Left lung (tissue), 10 donors: ENCODE measurements around the gene PLB1. TPM values are rescaled to one million over a fixed set of nuclear protein-coding genes. Genes with fewer than 3 reads are reported as not detected.

Experiments used
- ATAC-seq: fragments of 200-7000 bp; cut with Tn5 transposase; one replicate; pipeline ENCODE4 v1.9.1; 2020; ENCODE audit warnings: moderate library complexity
- DNase-seq, 4 donors: peaks; one replicate each; pipeline ENCODE4 v3.0.0-alpha.2; 2013 to 2020
- H3K27ac ChIP-seq, 2 donors: fragments of 200-600 bp; sonication (generic) in 1 of 2; one replicate each; pipeline versions ENCODE4 v1.5.0 to v1.8.0; 2020 to 2021
- H3K27me3 ChIP-seq, 2 donors: fragments of 200-600 bp; sonication (generic) in 1 of 2; one replicate each; pipeline versions ENCODE4 v1.5.0 to v1.8.0; 2020 to 2021
- H3K36me3 ChIP-seq, 2 donors: fragments of 200-600 bp; sonication (generic) in 1 of 2; one replicate each; pipeline versions ENCODE4 v1.5.0 to v1.8.0; 2020 to 2021
- H3K4me1 ChIP-seq, 2 donors: fragments of 200-600 bp; one replicate each; pipeline ENCODE4 v1.8.0; 2021
- H3K4me3 ChIP-seq, 2 donors: fragments of 200-600 bp; sonication (generic) in 1 of 2; one replicate each; pipeline versions ENCODE4 v1.5.0 to v1.8.0; 2020 to 2021; ENCODE audit warnings: mild to moderate bottlenecking in 1 of 2
- H3K9me3 ChIP-seq, 2 donors: fragments of 200-600 bp; sonication (generic) in 1 of 2; one replicate each; pipeline versions ENCODE4 v1.5.0 to v1.8.0; 2020 to 2021
- intact Hi-C, 2 donors: fragments of 100-400 bp; cut with DNase I; formaldehyde crosslinking; loops; one replicate each; pipeline versions ENCODE4 v1.11.2 to v1.14.2; 2022
- polyA plus RNA-seq, 6 donors: library from polyadenylated mRNA; unstranded; fragments of 120-200 nt; gene quantifications; one replicate each; pipeline ENCODE4 v1.2.1, GENCODE V29; 2013; ENCODE audit not compliant: insufficient read length in 6 of 6
- total RNA-seq, 2 donors: library from RNA; stranded (reverse); fragmentation: NEBNext Ultra II Directional; extraction: Animal tissue kit (Norgen Biotek cat#: 25700); gene quantifications; one replicate each; pipeline ENCODE4 v1.2.1, GENCODE V29; 2021
- TF ChIP-seq, protein P1 (sequence below), 2 donors: fragments of 200-600 bp; sonication (generic) in 1 of 2; IDR thresholded peaks; one replicate each; pipeline versions ENCODE4 v1.5.0 to v1.8.0; 2021; ENCODE audit warnings: antibody characterized with exemption in 2 of 2
- donor health status: DM: no; HTN: yes; CAD: no.
- donor health status: DM: no; HTN: no; CAD: no.

The PLB1 gene
- total and polyA plus RNA-seq, 8 donors, result 0.94 to 6.8 (median 1.9) TPM

DNA sequence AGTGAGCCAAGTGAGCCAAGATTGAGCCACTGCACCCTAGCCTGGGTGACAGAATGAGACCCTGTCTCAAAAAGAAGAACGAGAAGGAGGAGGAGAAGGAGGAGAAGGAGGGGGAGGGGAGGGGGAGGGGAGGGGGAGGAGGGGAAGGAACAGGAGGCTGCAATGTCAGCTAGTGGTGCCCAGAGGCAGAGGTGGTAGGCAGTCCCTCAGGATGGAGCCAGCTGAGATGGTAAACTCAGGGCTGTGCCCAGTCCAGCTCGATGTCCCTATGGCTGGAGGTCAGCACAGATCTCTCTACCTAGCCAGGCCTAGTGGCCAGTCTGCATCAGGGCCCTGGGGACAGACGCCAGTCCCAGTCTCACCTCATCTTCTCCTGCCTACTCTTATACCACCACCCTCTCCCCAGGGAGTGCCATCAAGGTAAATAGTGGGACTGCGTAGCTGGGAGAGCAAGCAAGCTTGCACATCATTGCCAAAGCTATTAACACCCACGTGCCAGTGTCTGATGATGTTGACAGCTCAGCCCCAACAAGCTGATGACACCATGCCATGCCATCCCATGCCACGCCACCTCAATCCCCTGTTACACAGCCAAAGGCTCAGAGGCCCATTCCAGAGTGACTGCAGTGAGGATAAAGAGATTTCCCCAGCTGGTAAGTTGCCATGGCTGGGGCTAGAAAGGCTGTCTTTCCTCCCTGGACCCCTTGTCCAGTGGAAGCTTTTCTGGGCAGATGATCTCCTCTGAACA is 7.6 kb upstream of the PLB1 start:
- Histone ChIP-seq H3K9me3 (no peaks in the 10 kb centered on the region), H3K4me3 (no peak overlapping the region), H3K27ac (no peak overlapping the region), H3K36me3 (no peaks in the 10 kb centered on the region), H3K4me1 (no peaks in the 10 kb centered on the region), H3K27me3 (no peaks in the 10 kb centered on the region)
- TF ChIP-seq, protein P1, sequence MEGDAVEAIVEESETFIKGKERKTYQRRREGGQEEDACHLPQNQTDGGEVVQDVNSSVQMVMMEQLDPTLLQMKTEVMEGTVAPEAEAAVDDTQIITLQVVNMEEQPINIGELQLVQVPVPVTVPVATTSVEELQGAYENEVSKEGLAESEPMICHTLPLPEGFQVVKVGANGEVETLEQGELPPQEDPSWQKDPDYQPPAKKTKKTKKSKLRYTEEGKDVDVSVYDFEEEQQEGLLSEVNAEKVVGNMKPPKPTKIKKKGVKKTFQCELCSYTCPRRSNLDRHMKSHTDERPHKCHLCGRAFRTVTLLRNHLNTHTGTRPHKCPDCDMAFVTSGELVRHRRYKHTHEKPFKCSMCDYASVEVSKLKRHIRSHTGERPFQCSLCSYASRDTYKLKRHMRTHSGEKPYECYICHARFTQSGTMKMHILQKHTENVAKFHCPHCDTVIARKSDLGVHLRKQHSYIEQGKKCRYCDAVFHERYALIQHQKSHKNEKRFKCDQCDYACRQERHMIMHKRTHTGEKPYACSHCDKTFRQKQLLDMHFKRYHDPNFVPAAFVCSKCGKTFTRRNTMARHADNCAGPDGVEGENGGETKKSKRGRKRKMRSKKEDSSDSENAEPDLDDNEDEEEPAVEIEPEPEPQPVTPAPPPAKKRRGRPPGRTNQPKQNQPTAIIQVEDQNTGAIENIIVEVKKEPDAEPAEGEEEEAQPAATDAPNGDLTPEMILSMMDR (IDR thresholded peaks at IDR 0.05), result no peak
- DNase-seq (no peak), ATAC-seq (no peak)
- intact Hi-C loops, result no loop called here

DNA sequence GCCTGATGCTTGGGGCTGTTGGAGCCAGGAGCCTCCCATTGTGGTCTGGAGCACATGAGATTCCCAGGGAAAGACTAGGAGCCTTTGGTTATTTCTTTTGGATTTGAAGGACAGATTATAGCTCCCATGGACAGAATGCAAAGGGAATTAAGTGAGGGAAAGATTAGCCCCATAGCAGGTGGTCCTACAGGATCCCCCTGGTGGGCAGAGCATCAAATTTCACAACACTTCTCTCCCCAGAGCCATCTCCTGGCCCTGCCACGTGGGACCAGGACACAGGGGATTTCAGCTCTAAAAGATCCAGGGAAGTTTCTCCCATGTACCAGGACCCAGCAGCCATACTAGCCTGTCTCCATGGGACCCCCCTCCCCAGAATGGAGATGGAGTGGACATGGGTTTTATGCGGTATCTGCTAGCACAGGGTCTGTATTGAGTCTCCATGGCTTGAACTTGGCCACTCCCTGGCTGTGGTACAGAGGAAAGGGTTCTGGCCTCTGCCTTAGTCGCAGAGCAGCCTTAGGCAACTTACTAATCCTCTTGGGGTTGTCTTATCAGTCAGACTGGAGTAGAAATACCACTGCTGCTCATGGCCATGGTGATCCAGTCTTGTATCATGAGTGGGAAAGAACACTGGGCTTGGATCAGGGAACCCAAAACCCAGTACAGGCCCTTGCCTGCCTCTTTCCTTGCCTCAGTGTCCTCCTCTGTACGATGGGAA is 6.8 kb upstream of the PLB1 start:
- Histone ChIP-seq H3K27ac (no peak overlapping the region), H3K36me3 (no peaks in the 10 kb centered on the region), H3K4me3 (no peak overlapping the region), H3K27me3 (no peaks in the 10 kb centered on the region), H3K9me3 (no peaks in the 10 kb centered on the region), H3K4me1 (no peaks in the 10 kb centered on the region)
- intact Hi-C loops, result no loop called here
- ATAC-seq (no peak), DNase-seq (no peak)
- TF ChIP-seq, protein P1 (IDR thresholded peaks at IDR 0.05), result no peak

DNA sequence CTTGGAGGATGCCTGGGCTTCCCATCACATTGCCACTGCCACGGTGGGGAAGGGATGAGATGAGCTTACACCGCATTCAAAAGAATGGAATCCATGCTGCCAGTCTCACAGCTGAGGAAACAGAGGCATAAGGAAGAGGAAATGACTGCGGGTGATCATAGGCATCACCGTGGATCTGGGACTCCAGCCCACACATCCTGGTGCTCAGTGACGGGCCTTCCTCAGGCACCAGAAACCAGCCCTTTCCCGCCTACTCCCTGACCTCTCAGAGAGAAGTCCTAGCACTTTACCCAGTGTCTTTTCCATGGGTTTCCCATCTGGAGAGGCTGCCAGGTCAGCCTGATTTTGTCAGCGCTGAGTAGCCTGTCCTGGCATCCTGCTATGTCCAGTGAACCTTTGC is 5.3 kb upstream of the PLB1 start:
- intact Hi-C loops, result no loop called here
- H3K4me1 ChIP-seq, result no peaks in the 10 kb centered on the region
- H3K36me3 ChIP-seq, result no peaks in the 10 kb centered on the region
- H3K27ac ChIP-seq, result no peak overlapping the region
- no peak overlapping the region for H3K4me3 ChIP-seq
- no peak for ATAC-seq
- TF ChIP-seq, protein P1 (IDR thresholded peaks at IDR 0.05), result no peak
- DNase-seq, result no peak
- no peaks in the 10 kb centered on the region for H3K9me3 ChIP-seq
- H3K27me3 ChIP-seq, result no peaks in the 10 kb centered on the region

DNA sequence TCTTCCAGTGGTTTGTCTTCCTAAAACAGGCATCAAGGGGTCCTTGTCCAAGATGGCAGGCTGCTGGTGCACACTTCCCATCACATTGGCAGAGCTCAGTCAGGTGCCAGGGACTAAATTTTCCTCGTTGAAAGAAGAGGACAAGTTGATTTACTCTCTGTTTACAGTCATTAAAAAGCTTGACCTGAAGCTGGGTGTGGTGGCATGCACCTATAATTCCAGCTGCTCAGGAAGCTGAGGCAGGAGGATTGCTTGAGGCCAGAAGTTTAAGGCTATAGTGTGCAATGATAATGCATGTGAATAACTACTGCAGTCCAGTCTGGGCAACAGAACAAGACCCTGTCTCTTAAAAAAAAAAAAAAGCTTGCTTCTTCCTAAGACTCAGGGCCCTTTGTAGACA is 3.6 kb upstream of the PLB1 start:
- ATAC-seq, result no peak
- intact Hi-C loops, result no loop called here

DNA sequence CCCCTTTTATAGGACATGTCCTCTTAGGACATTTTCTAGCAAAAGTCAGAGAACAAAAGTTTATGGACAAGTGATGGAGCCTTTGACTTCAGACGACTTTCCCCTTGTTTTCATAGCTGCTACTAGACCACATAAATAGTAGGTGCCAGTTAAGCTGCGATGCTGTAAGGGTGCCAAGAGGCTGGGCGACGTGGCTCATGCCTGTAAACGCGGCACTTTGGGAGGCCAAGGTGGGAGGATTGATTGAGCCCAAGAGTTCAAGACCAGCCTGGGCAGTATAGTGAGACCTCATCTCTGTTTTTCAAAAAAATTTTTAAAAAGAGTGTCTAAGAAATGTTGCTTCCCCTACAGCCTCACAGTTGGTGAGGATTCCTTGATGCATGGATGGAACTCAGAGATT is 2.2 kb upstream of the PLB1 start:
- no peaks in the 10 kb centered on the region for H3K36me3 ChIP-seq
- no peaks in the 10 kb centered on the region for H3K27me3 ChIP-seq
- DNase-seq, result no peak
- H3K4me3 ChIP-seq, result no peak overlapping the region
- H3K4me1 ChIP-seq, result no peaks in the 10 kb centered on the region
- ATAC-seq, result no peak
- H3K9me3 ChIP-seq, result no peaks in the 10 kb centered on the region
- intact Hi-C loops, result no loop called here
- TF ChIP-seq, protein P1 (IDR thresholded peaks at IDR 0.05), result no peak
- no peak overlapping the region for H3K27ac ChIP-seq

More for the DNA sequence above, 3.6 kb upstream of the PLB1 start:
- DNase-seq, result no peak
- Histone ChIP-seq H3K36me3 (no peaks in the 10 kb centered on the region), H3K9me3 (no peaks in the 10 kb centered on the region), H3K27me3 (no peaks in the 10 kb centered on the region), H3K4me3 (no peak overlapping the region), H3K27ac (no peak overlapping the region), H3K4me1 (no peaks in the 10 kb centered on the region)
- TF ChIP-seq, protein P1 (IDR thresholded peaks at IDR 0.05), result no peak
